ENCODE results near the gene C16orf46. TPM values are rescaled to one million over a fixed set of nuclear protein-coding genes. Genes with fewer than 3 reads are reported as not detected.

C16orf46 gene
- total and polyA plus RNA-seq, 9 of the 15 experiments (the other 6 are each of a cell fraction or from before 2014, with no cell fraction given), result 0.10 to 0.98 (median 0.41) TPM; not detected in 1

DNA sequence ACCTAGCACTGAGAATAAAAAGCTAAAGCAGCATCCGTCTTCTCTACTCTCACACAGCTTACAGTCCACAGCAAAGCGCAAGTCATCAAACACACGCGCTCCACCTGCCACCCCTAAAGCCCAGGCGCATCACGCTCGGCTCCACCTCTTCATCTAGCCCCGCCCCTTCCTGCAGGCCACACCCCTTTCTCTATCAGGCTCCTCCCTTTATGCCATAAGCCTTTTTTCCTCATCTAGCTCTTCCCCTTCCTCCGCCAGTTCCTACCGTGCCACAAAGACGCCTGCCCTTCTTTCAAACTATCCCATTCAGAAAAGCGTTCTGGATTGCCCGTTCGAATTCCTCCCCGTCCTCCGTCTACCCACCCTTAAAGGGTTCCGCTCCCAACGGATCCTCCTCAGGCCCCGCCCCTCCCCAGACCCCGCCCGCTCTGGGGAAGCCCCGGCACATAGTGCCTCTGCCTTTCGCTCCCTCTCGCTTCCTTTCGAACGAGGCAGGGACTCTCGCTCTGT, 417 bp downstream of the C16orf46 start (continued):
- no peak for TF ChIP-seq RAD21 (CRISPR knock-in tag; conservative IDR thresholded peaks at IDR 0.05 in 1 of 2, IDR thresholded peaks at IDR 0.05 in 1 of 2)
- no peak for TF ChIP-seq ADNP (tag; IDR thresholded peaks at IDR 0.05)
- no peak for TF ChIP-seq ZNF445 (CRISPR knock-in tag; IDR thresholded peaks at IDR 0.05; ENCODE audit: low read depth)
- TF ChIP-seq NFATC3 (IDR thresholded peaks at IDR 0.05), result no peak
- no peak for TF ChIP-seq PHB (CRISPR knock-in tag; IDR thresholded peaks at IDR 0.05)
- no peak for TF ChIP-seq FOXP1 (CRISPR knock-in tag; IDR thresholded peaks at IDR 0.05)
- TF ChIP-seq KDM4B (IDR thresholded peaks at IDR 0.05; ENCODE audit: borderline replicate concordance in 2 of 2, low read depth in 1 of 2), result no peak
- TF ChIP-seq, protein P1, sequence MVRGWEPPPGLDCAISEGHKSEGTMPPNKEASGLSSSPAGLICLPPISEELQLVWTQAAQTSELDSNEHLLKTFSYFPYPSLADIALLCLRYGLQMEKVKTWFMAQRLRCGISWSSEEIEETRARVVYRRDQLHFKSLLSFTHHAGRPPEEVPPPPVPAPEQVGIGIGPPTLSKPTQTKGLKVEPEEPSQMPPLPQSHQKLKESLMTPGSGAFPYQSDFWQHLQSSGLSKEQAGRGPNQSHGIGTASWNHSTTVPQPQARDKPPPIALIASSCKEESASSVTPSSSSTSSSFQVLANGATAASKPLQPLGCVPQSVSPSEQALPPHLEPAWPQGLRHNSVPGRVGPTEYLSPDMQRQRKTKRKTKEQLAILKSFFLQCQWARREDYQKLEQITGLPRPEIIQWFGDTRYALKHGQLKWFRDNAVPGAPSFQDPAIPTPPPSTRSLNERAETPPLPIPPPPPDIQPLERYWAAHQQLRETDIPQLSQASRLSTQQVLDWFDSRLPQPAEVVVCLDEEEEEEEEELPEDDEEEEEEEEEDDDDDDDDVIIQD (CRISPR knock-in tag; IDR thresholded peaks at IDR 0.05), result no peak
- TF ChIP-seq, protein P2, sequence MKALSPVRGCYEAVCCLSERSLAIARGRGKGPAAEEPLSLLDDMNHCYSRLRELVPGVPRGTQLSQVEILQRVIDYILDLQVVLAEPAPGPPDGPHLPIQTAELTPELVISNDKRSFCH (CRISPR knock-in tag; IDR thresholded peaks at IDR 0.05), result no peak
- TF ChIP-seq, protein P2 (tag; IDR thresholded peaks at IDR 0.05), result no peak
- TF ChIP-seq CHD2 (IDR thresholded peaks at IDR 0.05; ENCODE audit: low read depth, low read length), result no peak
- no peak; the same call in 1 of the 2 replicates for TF ChIP-seq CXXC5 (CRISPR knock-in tag; IDR thresholded peaks at IDR 0.05)
- TF ChIP-seq, protein P3, sequence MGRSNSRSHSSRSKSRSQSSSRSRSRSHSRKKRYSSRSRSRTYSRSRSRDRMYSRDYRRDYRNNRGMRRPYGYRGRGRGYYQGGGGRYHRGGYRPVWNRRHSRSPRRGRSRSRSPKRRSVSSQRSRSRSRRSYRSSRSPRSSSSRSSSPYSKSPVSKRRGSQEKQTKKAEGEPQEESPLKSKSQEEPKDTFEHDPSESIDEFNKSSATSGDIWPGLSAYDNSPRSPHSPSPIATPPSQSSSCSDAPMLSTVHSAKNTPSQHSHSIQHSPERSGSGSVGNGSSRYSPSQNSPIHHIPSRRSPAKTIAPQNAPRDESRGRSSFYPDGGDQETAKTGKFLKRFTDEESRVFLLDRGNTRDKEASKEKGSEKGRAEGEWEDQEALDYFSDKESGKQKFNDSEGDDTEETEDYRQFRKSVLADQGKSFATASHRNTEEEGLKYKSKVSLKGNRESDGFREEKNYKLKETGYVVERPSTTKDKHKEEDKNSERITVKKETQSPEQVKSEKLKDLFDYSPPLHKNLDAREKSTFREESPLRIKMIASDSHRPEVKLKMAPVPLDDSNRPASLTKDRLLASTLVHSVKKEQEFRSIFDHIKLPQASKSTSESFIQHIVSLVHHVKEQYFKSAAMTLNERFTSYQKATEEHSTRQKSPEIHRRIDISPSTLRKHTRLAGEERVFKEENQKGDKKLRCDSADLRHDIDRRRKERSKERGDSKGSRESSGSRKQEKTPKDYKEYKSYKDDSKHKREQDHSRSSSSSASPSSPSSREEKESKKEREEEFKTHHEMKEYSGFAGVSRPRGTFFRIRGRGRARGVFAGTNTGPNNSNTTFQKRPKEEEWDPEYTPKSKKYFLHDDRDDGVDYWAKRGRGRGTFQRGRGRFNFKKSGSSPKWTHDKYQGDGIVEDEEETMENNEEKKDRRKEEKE (IDR thresholded peaks at IDR 0.05; ENCODE audit: borderline replicate concordance in 1 of 2, control insufficient read depth in 1 of 2, low read depth in 2 of 2, low read length in 1 of 2), result no peak
- no peak; the same call in 1 of the 2 replicates for TF ChIP-seq NR2C2 (CRISPR knock-in tag; IDR thresholded peaks at IDR 0.05)
- TF ChIP-seq NR2C2 (tag; IDR thresholded peaks at IDR 0.05), result no peak
- TF ChIP-seq FIP1L1 (IDR thresholded peaks at IDR 0.05; ENCODE audit: low read depth, low read length, poor library complexity, severe bottlenecking), result no peak
- no peak for TF ChIP-seq SAP30 (IDR thresholded peaks at IDR 0.05; ENCODE audit: borderline replicate concordance, insufficient read depth, low read depth, low read length, poor library complexity, severe bottlenecking)
- TF ChIP-seq STAG1 (CRISPR knock-in tag; IDR thresholded peaks at IDR 0.05; ENCODE audit: borderline replicate concordance), result no peak
- TF ChIP-seq SMARCC2 (IDR thresholded peaks at IDR 0.05; ENCODE audit: low read depth), result no peak
- TF ChIP-seq GATA2 (CRISPR knock-in tag; IDR thresholded peaks at IDR 0.05), result no peak
- TF ChIP-seq CREBBP (IDR thresholded peaks at IDR 0.05; ENCODE audit: low read depth, low read length), result no peak
